ENCODE measurements around the gene BRINP1.

GRCh38 chr9:119369680-119370366 is 588 bp upstream of the BRINP1 start:
- TF ChIP-seq CTCF (conservative IDR thresholded peaks at IDR 0.05 in 1 of 2, IDR thresholded peaks at IDR 0.05 in 1 of 2; ENCODE audit: low read depth in 1 of 2, low read length in 2 of 2) (no peak), EZH2 (IDR thresholded peaks at IDR 0.05; ENCODE audit: low read length, missing control alignments) (no peak)

Measured in fibroblast of lung (primary cell).